HG02798 (cell line): Measurements from ENCODE around the gene TMEM255A.
"Not testable (repeated sequence)": the region's sequence is repeated elsewhere in the genome, so short reads cannot be mapped to it uniquely, and the experiment has no call there.

Experiments
- ATAC-seq: cut with Tn5 transposase; IDR thresholded peaks from one replicate; pipeline ENCODE4 v1.9.1; 2021; ENCODE audit warnings: mild to moderate bottlenecking; ENCODE audit not compliant: unreplicated experiment, poor library complexity

The TMEM255A gene

GRCh38 chrX:120310861-120311726 lies at the start of gene TMEM255A:
TSS of gene TMEM255A (minus strand) at chrX:120311461. CDS start at chrX:120311309, 152 bp downstream.
- no peak for ATAC-seq

GRCh38 chrX:120358737-120359456 lies 47.6 kb upstream of the TMEM255A start:
- ATAC-seq, result no peak

DNA sequence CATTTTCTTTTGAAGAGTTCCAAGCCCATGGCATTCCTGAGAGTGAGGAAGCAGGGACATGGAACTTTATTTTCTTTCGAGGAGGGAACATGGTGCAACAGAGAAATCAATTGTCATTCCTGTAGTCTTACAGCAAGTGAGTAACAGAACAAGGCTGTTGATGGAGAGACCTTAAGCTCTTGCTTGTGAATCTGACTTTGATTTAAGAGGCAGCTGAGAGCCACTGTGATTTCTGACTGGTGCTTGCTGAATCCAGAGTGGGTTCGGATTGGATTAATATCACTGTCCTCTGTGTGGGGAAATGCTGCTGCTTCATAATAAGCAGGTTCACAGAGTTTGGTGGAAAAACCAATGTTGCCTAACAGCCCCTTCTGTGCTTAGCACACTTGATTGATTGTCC lies 45.9 kb upstream of the TMEM255A start:
- no peak for ATAC-seq

DNA sequence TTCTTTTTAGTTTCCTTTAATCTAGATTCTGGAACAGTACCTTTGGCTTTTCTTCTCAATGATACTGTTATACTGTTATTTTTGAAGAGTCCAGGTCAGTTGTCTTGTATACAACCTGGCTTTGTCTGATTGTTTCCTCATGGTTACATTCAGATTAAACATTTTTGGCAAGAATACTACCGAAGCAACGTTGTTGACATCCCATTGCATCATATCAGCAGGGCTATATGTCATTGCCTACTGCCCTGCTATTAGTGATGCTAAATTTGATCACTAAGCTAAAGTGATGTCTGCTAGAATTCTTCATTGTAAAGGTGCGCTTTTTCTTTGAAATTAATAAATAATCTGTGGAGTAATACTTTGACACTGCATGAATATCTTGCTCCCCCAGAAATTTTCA lies 44.8 kb upstream of the TMEM255A start:
- ATAC-seq, result no peak

DNA sequence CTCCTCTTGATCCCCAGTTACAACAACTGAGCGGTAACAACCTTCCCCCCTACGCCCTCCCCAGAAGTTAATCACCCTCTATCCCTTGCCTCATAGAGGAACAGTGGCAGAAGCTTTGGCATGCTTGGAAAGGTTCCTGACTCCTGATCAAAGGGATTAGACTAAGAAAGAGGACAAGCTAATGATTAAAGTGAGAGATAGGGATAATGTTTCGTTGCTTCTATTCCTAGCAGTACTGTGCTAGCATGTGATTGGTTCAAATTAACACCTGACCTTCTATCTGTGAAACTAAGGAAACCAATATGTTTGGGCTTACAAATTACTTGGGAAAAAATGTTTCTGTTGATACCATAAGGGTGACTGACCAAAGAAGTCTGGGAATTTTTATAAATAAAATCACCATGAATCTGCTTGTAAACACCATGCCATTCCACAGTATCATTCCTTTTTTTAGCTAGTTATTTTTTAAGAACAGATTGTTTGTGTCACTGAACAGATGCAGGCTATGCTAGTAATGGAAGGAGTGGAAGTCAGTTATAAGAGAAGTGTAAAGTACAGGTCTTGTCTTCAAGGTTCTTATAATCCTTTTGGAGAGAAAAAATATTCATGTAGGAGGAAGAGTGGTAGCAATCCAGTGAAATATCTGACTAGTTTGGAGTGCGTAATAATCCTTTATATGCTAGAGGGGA lies 39.3 kb upstream of the TMEM255A start:
- ATAC-seq, result no peak

DNA sequence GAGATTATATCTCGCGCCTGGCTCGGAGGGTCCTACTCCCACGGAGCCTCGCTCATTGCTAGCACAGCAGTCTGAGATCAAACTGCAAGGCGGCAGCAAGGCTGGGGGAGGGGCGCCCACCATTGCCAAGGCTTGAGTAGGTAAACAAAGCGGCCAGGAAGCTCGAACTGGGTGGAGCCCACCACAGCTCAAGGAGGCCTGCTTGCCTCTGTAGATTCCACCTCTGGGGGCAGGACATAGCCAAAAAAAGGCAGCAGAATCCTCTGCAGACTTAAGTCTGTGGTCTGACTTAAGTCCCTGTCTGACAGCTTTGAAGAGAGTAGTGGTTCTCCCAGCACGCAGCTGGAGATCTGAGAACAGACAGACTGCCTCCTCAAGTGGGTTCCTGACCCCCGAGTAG lies 33.3 kb upstream of the TMEM255A start:
- ATAC-seq, result not testable (repeated sequence)

- no peak for ATAC-seq
Observed at GRCh38 chrX:120336899-120337298, 25.6 kb upstream of the TMEM255A start.

- ATAC-seq, result no peak
Observed at GRCh38 chrX:120335289-120335688, 24.0 kb upstream of the TMEM255A start.

DNA sequence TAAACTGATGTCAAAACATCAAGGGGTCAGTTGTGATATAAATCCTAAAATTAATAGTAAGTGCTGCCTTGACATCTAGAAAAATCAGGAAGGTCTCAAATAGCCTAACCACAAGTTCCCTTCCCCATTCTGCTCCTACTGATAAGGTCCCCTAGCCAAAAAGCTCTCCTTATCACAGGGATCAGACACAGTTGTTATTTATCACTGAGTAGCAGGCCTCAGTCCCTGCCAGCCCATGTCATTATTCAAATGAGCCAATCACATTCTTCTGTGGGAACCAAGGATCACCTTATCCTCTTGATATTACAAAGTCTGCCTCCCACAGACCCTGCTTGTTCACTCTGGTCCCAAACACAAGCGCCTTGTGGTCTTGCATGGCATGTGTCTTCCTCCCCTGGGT lies 23.3 kb upstream of the TMEM255A start:
- no peak for ATAC-seq

DNA sequence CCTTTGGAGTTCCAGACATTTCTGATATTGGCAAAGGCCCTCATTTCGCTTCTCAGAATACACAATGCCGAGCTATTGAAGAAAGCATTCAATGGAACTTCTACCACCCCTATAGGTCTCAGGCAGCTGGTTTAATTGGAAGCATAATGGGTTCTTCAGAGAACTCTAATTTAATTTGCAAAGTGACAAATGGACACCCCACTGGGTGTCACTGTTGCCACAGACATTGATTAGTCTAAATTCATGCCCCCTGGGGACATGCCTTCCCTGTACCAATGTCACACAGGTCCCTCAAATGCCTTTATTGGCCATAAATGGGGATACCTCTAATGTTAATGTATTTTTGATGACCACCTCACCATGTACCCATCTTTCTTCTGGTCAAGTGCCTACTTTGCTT lies 22.9 kb upstream of the TMEM255A start:
- ATAC-seq, result no peak

- ATAC-seq, result no peak
Observed at GRCh38 chrX:120332394-120332793, 21.1 kb upstream of the TMEM255A start.

GRCh38 chrX:120331116-120331515 lies 19.9 kb upstream of the TMEM255A start:
- ATAC-seq, result no peak

GRCh38 chrX:120321520-120322281 lies 10.4 kb upstream of the TMEM255A start:
- no peak for ATAC-seq

DNA sequence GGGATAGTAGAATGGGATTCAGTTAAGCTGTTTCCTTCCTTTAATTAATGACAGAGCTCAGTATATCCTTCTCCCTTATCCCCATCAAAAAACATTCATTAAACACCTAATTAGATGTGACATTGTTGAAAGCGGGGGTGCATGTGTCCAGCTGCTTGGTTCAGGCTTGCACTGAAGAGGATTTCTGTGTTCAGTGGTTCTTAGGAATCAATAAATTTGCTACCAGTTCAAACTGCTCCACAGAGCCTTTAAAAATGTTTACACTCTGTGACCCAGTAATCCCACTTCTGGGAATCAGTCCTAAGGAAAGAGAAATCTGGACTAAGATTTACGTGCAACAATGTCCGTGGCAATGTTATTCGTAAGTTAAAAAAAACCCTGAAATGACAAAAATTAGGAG lies 7.2 kb upstream of the TMEM255A start:
- ATAC-seq, result no peak

GRCh38 chrX:120316587-120317283 lies 5.5 kb upstream of the TMEM255A start:
- ATAC-seq, result no peak

DNA sequence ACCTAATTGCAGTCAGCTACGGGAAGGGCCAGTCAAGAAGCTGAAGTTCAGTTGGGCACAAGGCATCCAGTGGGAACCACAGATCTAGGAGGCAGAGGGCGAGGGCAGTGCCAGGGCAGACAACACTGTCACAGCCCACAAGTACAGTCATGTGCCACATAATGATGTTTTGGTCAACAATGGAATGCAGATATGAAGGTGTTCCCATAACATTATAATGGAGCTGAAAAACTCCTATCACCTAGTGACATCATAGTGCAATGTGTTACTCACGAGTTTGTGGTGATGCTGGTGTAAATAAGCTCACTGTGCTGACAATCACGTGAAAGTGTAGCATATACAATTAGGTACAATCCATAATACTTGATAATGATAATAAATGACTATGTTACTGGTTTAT lies 4.5 kb upstream of the TMEM255A start:
- ATAC-seq, result no peak

DNA sequence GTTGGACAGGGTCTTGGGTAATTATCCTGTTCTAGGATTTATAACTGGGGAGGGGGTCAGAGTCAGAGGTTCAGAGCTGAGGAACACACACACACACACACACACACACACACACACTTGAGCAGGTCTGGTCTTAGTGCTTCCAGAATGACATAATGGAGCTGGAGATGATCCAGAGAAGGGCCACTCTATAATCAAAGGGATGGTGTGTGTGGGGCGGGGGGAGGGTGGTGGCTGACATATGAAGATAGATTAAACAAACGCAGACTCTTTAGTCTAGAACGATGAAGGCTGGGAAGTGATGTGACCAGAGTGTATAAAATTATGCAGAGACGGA lies 434 bp upstream of the TMEM255A start:
- no peak for ATAC-seq

GRCh38 chrX:120309873-120310705 lies 1.2 kb downstream of the TMEM255A start:
- ATAC-seq, result no peak
